Measurements from ENCODE around the gene TEFM.

- TF ChIP-seq CTCF (IDR thresholded peaks at IDR 0.05; ENCODE audit: extremely low read depth in 1 of 2, insufficient read depth in 1 of 2, low read depth in 1 of 2, low read length in 2 of 2): no peak
- no peak for TF ChIP-seq POLR2A (IDR thresholded peaks at IDR 0.05; ENCODE audit: low read depth, low read length)
- TF ChIP-seq EZH2 (IDR thresholded peaks at IDR 0.05; ENCODE audit: borderline replicate concordance, low read depth, low read length, severe bottlenecking): no peak
- TF ChIP-seq POLR2AphosphoS5 (IDR thresholded peaks at IDR 0.05; ENCODE audit: insufficient read depth, low read depth, low read length): no peak
- TF ChIP-seq MAX (IDR thresholded peaks at IDR 0.05; ENCODE audit: insufficient read depth, insufficient read length): no peak
- no peak for TF ChIP-seq JUN (IDR thresholded peaks at IDR 0.05; ENCODE audit: borderline replicate concordance, insufficient read depth, insufficient read length, low read depth)
Observed at GRCh38 chr17:30894236-30894635, 11.8 kb downstream of the TEFM start.

Measured in endothelial cell of umbilical vein (primary cell).